Common myeloid progenitor, CD34-positive (primary cell): ENCODE data around the gene TADA3.

ENCODE experiments used
- CTCF ChIA-PET: fragments of 350-600 bp; sonication (Branson Sonifier 250); formaldehyde crosslinking; loops from one replicate; lab custom pipeline; 2021; ENCODE audit warnings: antibody characterized with exemption; lab: Charles Lee
- POLR2A ChIA-PET: fragments of 350-600 bp; sonication (Branson Sonifier 250); formaldehyde crosslinking; loops from one replicate; lab custom pipeline; 2021; ENCODE audit warnings: antibody characterized with exemption; lab: Charles Lee
- DNase-seq, 3 donors: peaks; one replicate each; pipeline versions ENCODE4 v3.0.0 to v3.0.0-alpha.2; 2013
- H3K27ac ChIP-seq, 2 experiments: 1 replicate in 1 of 2; 2 replicates in 1 of 2; pipeline ENCODE4 v1.7.0; 2013; ENCODE audit warnings: inconsistent platforms in 2 of 2, low read length in 2 of 2, mild to moderate bottlenecking in 2 of 2, low read depth in 1 of 2, moderate library complexity in 1 of 2; ENCODE audit not compliant: severe bottlenecking in 2 of 2, insufficient read depth in 1 of 2, poor library complexity in 1 of 2
- H3K27me3 ChIP-seq, 5 experiments: replicated peaks in 2 of 5; 1 replicate in 3 of 5; 2 replicates in 2 of 5; pipeline versions ENCODE4 v1.6.1 to v1.7.0; 2013; ENCODE audit warnings: low read length in 4 of 5, mild to moderate bottlenecking in 2 of 5, moderate library complexity in 2 of 5, inconsistent platforms in 1 of 5; ENCODE audit not compliant: insufficient read depth in 5 of 5, control insufficient read depth in 4 of 5
- H3K36me3 ChIP-seq, 4 experiments: 1 replicate in 2 of 4; 2 replicates in 2 of 4; pipeline versions ENCODE4 v1.6.1 to v1.7.0; 2013; ENCODE audit warnings: low read length in 3 of 4, control low read depth in 1 of 4, mild to moderate bottlenecking in 1 of 4; ENCODE audit not compliant: control insufficient read depth in 4 of 4, insufficient read depth in 4 of 4
- H3K4me1 ChIP-seq, 4 experiments: 1 replicate in 3 of 4; 2 replicates in 1 of 4; pipeline versions ENCODE4 v1.6.1 to v1.7.1; 2013; ENCODE audit warnings: low read length in 3 of 4, mild to moderate bottlenecking in 3 of 4, control low read depth in 1 of 4, inconsistent platforms in 1 of 4, moderate library complexity in 1 of 4; ENCODE audit not compliant: control insufficient read depth in 4 of 4, insufficient read depth in 4 of 4; ENCODE audit errors: control extremely low read depth in 1 of 4
- H3K4me3 ChIP-seq, 7 experiments: 1 replicate in 4 of 7; 2 replicates in 3 of 7; pipeline versions ENCODE4 v1.5.1 to v1.7.0; 2013; ENCODE audit warnings: mild to moderate bottlenecking in 7 of 7, low read length in 6 of 7, moderate library complexity in 6 of 7, inconsistent platforms in 2 of 7, low read depth in 2 of 7, control low read depth in 1 of 7; ENCODE audit not compliant: insufficient read depth in 4 of 7, control insufficient read depth in 1 of 7; ENCODE audit errors: extremely low read depth in 1 of 7
- H3K9me3 ChIP-seq, 5 experiments: 1 replicate in 4 of 5; 2 replicates in 1 of 5; pipeline versions ENCODE4 v1.6.1 to v1.7.1; 2013; ENCODE audit warnings: low read length in 4 of 5, mild to moderate bottlenecking in 2 of 5, inconsistent platforms in 1 of 5, low read depth in 1 of 5, moderate library complexity in 1 of 5; ENCODE audit not compliant: control insufficient read depth in 4 of 5, insufficient read depth in 2 of 5; ENCODE audit errors: control extremely low read depth in 1 of 5
- WGBS: methylation state at CpG from one replicate; pipeline ENCODE4 v1.1.5; 2013; ENCODE audit not compliant: insufficient coverage; 5-methylcytosine and 5-hydroxymethylcytosine counted together

TADA3 gene

GRCh38 chr3:9767418-9767817 lies 24.9 kb downstream of the TADA3 start:
- peaks cover 0 to 19% (median 12%) of the 10 kb centered on the region in 4 experiments for H3K4me1 ChIP-seq
- no peaks in the 10 kb centered on the region for H3K36me3 ChIP-seq
- 95% methylated on average over 6 of the region's 7 CpGs for WGBS
- CTCF ChIA-PET, result interaction anchor here (1.1 to 1.8 kb wide), 4 partner anchors 8 to 40 kb away, joined by 3 to 5 read pairs (median 4); no protein-coding TSS in a partner anchor
- no peaks in the 10 kb centered on the region for H3K9me3 ChIP-seq
- no peak overlapping the region for H3K27ac ChIP-seq
- no peak for DNase-seq
- POLR2A ChIA-PET, result no interaction called here
- H3K27me3 ChIP-seq, result peaks cover 0 to 22% (median 0%) of the 10 kb centered on the region in 5 experiments
- no peak overlapping the region for H3K4me3 ChIP-seq

- no peak for DNase-seq
- Histone ChIP-seq H3K4me3 (no peak overlapping the region), H3K27me3 (peaks cover 0 to 21% (median 0%) of the 10 kb centered on the region in 5 experiments), H3K36me3 (no peaks in the 10 kb centered on the region), H3K9me3 (no peaks in the 10 kb centered on the region), H3K27ac (no peak overlapping the region), H3K4me1 (peaks cover 0 to 19% (median 12%) of the 10 kb centered on the region in 4 experiments)
- ChIA-PET CTCF (interaction anchor here (0.8 kb wide), 1 partner anchor 9 kb away, joined by 3 read pairs; no protein-coding TSS in a partner anchor), POLR2A (no interaction called here)
- 92% methylated on average over 3 of the region's 4 CpGs for WGBS
These were observed 26.4 kb downstream of the TADA3 start for GRCh38 chr3:9765865-9766264.

GRCh38 chr3:9762871-9763270 lies 29.4 kb downstream of the TADA3 start:
- peaks cover 0 to 22% (median 9%) of the 10 kb centered on the region in 4 experiments for H3K36me3 ChIP-seq
- no peak overlapping the region for H3K27ac ChIP-seq
- H3K9me3 ChIP-seq, result no peaks in the 10 kb centered on the region
- CTCF ChIA-PET, result interaction anchor here (1.3 kb wide), 1 partner anchor 9 kb away, joined by 3 read pairs; no protein-coding TSS in a partner anchor
- DNase-seq, result no peak
- peaks cover 0 to 2% (median 0%) of the 10 kb centered on the region in 5 experiments for H3K27me3 ChIP-seq
- WGBS, result 96% methylated on average over 4 of the region's 8 CpGs
- no peak overlapping the region for H3K4me3 ChIP-seq
- peaks cover 0 to 8% (median 0%) of the 10 kb centered on the region in 4 experiments for H3K4me1 ChIP-seq
- POLR2A ChIA-PET, result no interaction called here

GRCh38 chr3:9761919-9762318 lies 30.4 kb downstream of the TADA3 start:
- Histone ChIP-seq H3K4me1 (peaks cover 0 to under 1% (median 0%) of the 10 kb centered on the region in 4 experiments), H3K9me3 (no peaks in the 10 kb centered on the region), H3K27me3 (no peaks in the 10 kb centered on the region), H3K27ac (no peak overlapping the region), H3K4me3 (no peak overlapping the region), H3K36me3 (peaks cover 0 to 31% (median 15%) of the 10 kb centered on the region in 4 experiments)
- ChIA-PET CTCF (no interaction called here), POLR2A (no interaction called here)
- no peak for DNase-seq
- 96% methylated on average over 5 of the region's 5 CpGs for WGBS

- CTCF ChIA-PET, result no interaction called here
- Histone ChIP-seq H3K36me3 (peaks cover 4 to 40% (median 20%) of the 10 kb centered on the region in 4 experiments), H3K4me3 (no peak overlapping the region), H3K27ac (no peak overlapping the region), H3K27me3 (no peaks in the 10 kb centered on the region), H3K4me1 (no peaks in the 10 kb centered on the region), H3K9me3 (no peaks in the 10 kb centered on the region)
- no peak for DNase-seq
- 100% methylated on average over 7 of the region's 10 CpGs for WGBS
- POLR2A ChIA-PET, result interaction anchor here (0.6 kb wide), 1 partner anchor 9 kb away, joined by 4 read pairs; the partner anchor contains the start of gene CAMK1
These were observed 31.3 kb downstream of the TADA3 start for GRCh38 chr3:9760779-9761505.

- Histone ChIP-seq H3K27ac (no peak overlapping the region), H3K36me3 (peaks cover 4 to 52% (median 23%) of the 10 kb centered on the region in 4 experiments), H3K27me3 (no peaks in the 10 kb centered on the region), H3K4me1 (peaks cover 0 to 12% (median 5%) of the 10 kb centered on the region in 4 experiments), H3K9me3 (no peaks in the 10 kb centered on the region), H3K4me3 (no peak overlapping the region)
- ChIA-PET POLR2A (interaction anchor here (1.0 kb wide), 1 partner anchor 11 kb away, joined by 3 read pairs; no protein-coding TSS in a partner anchor), CTCF (no interaction called here)
- DNase-seq, result no peak
- over 99% methylated on average over 12 of the region's 13 CpGs for WGBS
These were observed 34.8 kb downstream of the TADA3 start for GRCh38 chr3:9757427-9757826.

- Histone ChIP-seq H3K4me1 (peaks cover 0 to 30% (median 14%) of the 10 kb centered on the region in 4 experiments), H3K27me3 (no peaks in the 10 kb centered on the region), H3K4me3 (peak overlapping the region in 1 of 7 experiments; percentile 8), H3K36me3 (peaks cover 4 to 57% (median 29%) of the 10 kb centered on the region in 4 experiments), H3K27ac (no peak overlapping the region), H3K9me3 (no peaks in the 10 kb centered on the region)
- WGBS, result 73% methylated on average over 6 of the region's 8 CpGs
- ChIA-PET POLR2A (no interaction called here), CTCF (interaction anchor here (1.1 to 1.7 kb wide), 4 partner anchors 8 to 36 kb away, joined by 3 to 6 read pairs (median 4); no protein-coding TSS in a partner anchor)
- DNase-seq, result no peak
These were observed 37.6 kb downstream of the TADA3 start for GRCh38 chr3:9754678-9755077.
